ENCODE measurements around the gene PEX11A. TPM values are rescaled to one million over a fixed set of nuclear protein-coding genes. Genes with fewer than 3 reads are reported as not detected.
"Not testable (repeated sequence)": the region's sequence is repeated elsewhere in the genome, so short reads cannot be mapped to it uniquely, and the experiment has no call there.

The PEX11A gene
- total RNA-seq, 2 experiments from 2014 or later: 1.7 to 2.8 TPM

- POLR2A ChIA-PET: no interaction called here
- Mint-ChIP-seq H3K36me3 (ENCODE audit: low read depth) (no peaks in the 10 kb centered on the region), H3K27me3 (peaks cover 24% of the 10 kb centered on the region), H3K4me1 (peaks cover 11% of the 10 kb centered on the region), H3K9me3 (no peaks in the 10 kb centered on the region), H3K4me3 (no peak overlapping the region), H3K27ac (no peak overlapping the region)
- no peak for DNase-seq
- CTCF ChIA-PET: no interaction called here
These were observed 4.6 kb upstream of the PEX11A start for GRCh38 chr15:89695198-89695597.

GRCh38 chr15:89693696-89694095 is 3.1 kb upstream of the PEX11A start:
- Mint-ChIP-seq H3K9me3 (no peaks in the 10 kb centered on the region), H3K27me3 (peaks cover 17% of the 10 kb centered on the region)

GRCh38 chr15:89693091-89693490 is 2.5 kb upstream of the PEX11A start:
- Mint-ChIP-seq H3K36me3 (ENCODE audit: low read depth) (no peaks in the 10 kb centered on the region), H3K4me1 (peaks cover 19% of the 10 kb centered on the region), H3K27ac (no peak overlapping the region), H3K4me3 (no peak overlapping the region), H3K27me3 (peaks cover 17% of the 10 kb centered on the region), H3K9me3 (no peaks in the 10 kb centered on the region)
- no peak for DNase-seq
- ChIA-PET CTCF (no interaction called here), POLR2A (no interaction called here)

More at GRCh38 chr15:89693696-89694095, 3.1 kb upstream of the PEX11A start:
- H3K4me3 Mint-ChIP-seq: no peak overlapping the region
- no peak overlapping the region for H3K27ac Mint-ChIP-seq
- ChIA-PET POLR2A (no interaction called here), CTCF (no interaction called here)
- H3K4me1 Mint-ChIP-seq: peaks cover 19% of the 10 kb centered on the region
- no peaks in the 10 kb centered on the region for H3K36me3 Mint-ChIP-seq (ENCODE audit: low read depth)
- DNase-seq: no peak

GRCh38 chr15:89689930-89690275 is 651 bp downstream of the PEX11A start:
- H3K27ac Mint-ChIP-seq: peak overlapping the region; percentile 84
- CTCF ChIA-PET: interaction anchor here (0.6 kb wide), 1 partner anchor 463 kb away, joined by 3 read pairs; no protein-coding TSS in a partner anchor
- POLR2A ChIA-PET: not testable (repeated sequence)

GRCh38 chr15:89686522-89686921 is 4.0 kb downstream of the PEX11A start:
- no peak overlapping the region for H3K27ac Mint-ChIP-seq
- no peaks in the 10 kb centered on the region for H3K36me3 Mint-ChIP-seq (ENCODE audit: low read depth)
- ChIA-PET POLR2A (no interaction called here), CTCF (no interaction called here)
- H3K4me3 Mint-ChIP-seq: no peak overlapping the region
- no peaks in the 10 kb centered on the region for H3K27me3 Mint-ChIP-seq
- H3K4me1 Mint-ChIP-seq: peaks cover 22% of the 10 kb centered on the region
- no peaks in the 10 kb centered on the region for H3K9me3 Mint-ChIP-seq
- DNase-seq: no peak

More at GRCh38 chr15:89689930-89690275, 651 bp downstream of the PEX11A start:
- Mint-ChIP-seq H3K4me3 (peak overlapping the region; percentile 80), H3K4me1 (peaks cover 22% of the 10 kb centered on the region)
- H3K27me3 Mint-ChIP-seq; H3K36me3 Mint-ChIP-seq (ENCODE audit: low read depth); H3K9me3 Mint-ChIP-seq; DNase-seq: not testable (repeated sequence)

- no peak for DNase-seq
- POLR2A ChIA-PET: no interaction called here
- no peaks in the 10 kb centered on the region for H3K9me3 Mint-ChIP-seq
- H3K27me3 Mint-ChIP-seq: no peaks in the 10 kb centered on the region
- H3K4me1 Mint-ChIP-seq: peaks cover 18% of the 10 kb centered on the region
- no peak overlapping the region for H3K4me3 Mint-ChIP-seq
- no peaks in the 10 kb centered on the region for H3K36me3 Mint-ChIP-seq (ENCODE audit: low read depth)
- CTCF ChIA-PET: no interaction called here
- no peak overlapping the region for H3K27ac Mint-ChIP-seq
These were observed 4.6 kb downstream of the PEX11A start for GRCh38 chr15:89685995-89686394.

GRCh38 chr15:89681146-89681545 is 9.4 kb downstream of the PEX11A start:
- POLR2A ChIA-PET: no interaction called here

GRCh38 chr15:89680282-89680873 is 10.2 kb downstream of the PEX11A start:
- ChIA-PET POLR2A (no interaction called here), CTCF (interaction anchor here (1.3 kb wide), 1 partner anchor 19 kb away, joined by 3 read pairs; no protein-coding TSS in a partner anchor)
- no peaks in the 10 kb centered on the region for H3K4me1 Mint-ChIP-seq
- no peak for DNase-seq
- no peaks in the 10 kb centered on the region for H3K9me3 Mint-ChIP-seq
- no peak overlapping the region for H3K27ac Mint-ChIP-seq
- H3K4me3 Mint-ChIP-seq: no peak overlapping the region
- no peaks in the 10 kb centered on the region for H3K36me3 Mint-ChIP-seq (ENCODE audit: low read depth)
- peaks cover 2% of the 10 kb centered on the region for H3K27me3 Mint-ChIP-seq

More at GRCh38 chr15:89681146-89681545, 9.4 kb downstream of the PEX11A start:
- CTCF ChIA-PET: interaction anchor here (1.3 kb wide), 1 partner anchor 20 kb away, joined by 3 read pairs; no protein-coding TSS in a partner anchor
- no peaks in the 10 kb centered on the region for H3K36me3 Mint-ChIP-seq (ENCODE audit: low read depth)
- H3K9me3 Mint-ChIP-seq: no peaks in the 10 kb centered on the region
- no peaks in the 10 kb centered on the region for H3K4me1 Mint-ChIP-seq
- H3K4me3 Mint-ChIP-seq: no peak overlapping the region
- DNase-seq: no peak
- H3K27ac Mint-ChIP-seq: no peak overlapping the region
- H3K27me3 Mint-ChIP-seq: peaks cover 2% of the 10 kb centered on the region

- Mint-ChIP-seq H3K36me3 (ENCODE audit: low read depth) (no peaks in the 10 kb centered on the region), H3K27ac (no peak within 1 kb of the TSS), H3K27me3 (peaks cover 2% of the 10 kb centered on the region), H3K4me1 (no peaks in the 10 kb centered on the region), H3K9me3 (no peaks in the 10 kb centered on the region), H3K4me3 (no peak within 1 kb of the TSS)
- ChIA-PET CTCF (no interaction called here), POLR2A (no interaction called here)
- DNase-seq: no peak
These were observed 11.3 kb downstream of the PEX11A start, which contains the start of gene PLIN1 for GRCh38 chr15:89679212-89679611. PLIN1 (minus strand) TSS chr15:89679367; CDS start chr15:89677489, 1,878 bp downstream.

GRCh38 chr15:89677381-89677780 is 13.2 kb downstream of the PEX11A start:
- POLR2A ChIA-PET: no interaction called here

GRCh38 chr15:89675606-89676005 is 14.9 kb downstream of the PEX11A start:
- Mint-ChIP-seq H3K36me3 (ENCODE audit: low read depth) (no peaks in the 10 kb centered on the region), H3K9me3 (no peaks in the 10 kb centered on the region), H3K27ac (no peak overlapping the region), H3K4me3 (no peak overlapping the region), H3K4me1 (no peaks in the 10 kb centered on the region), H3K27me3 (peaks cover 2% of the 10 kb centered on the region)
- DNase-seq: no peak
- CTCF ChIA-PET: interaction anchor here (0.6 kb wide), 1 partner anchor 621 kb away, joined by 3 read pairs; no protein-coding TSS in a partner anchor
- POLR2A ChIA-PET: no interaction called here

More at GRCh38 chr15:89677381-89677780, 13.2 kb downstream of the PEX11A start:
- Mint-ChIP-seq H3K9me3 (no peaks in the 10 kb centered on the region), H3K4me3 (no peak overlapping the region), H3K36me3 (ENCODE audit: low read depth) (no peaks in the 10 kb centered on the region), H3K27me3 (peaks cover 2% of the 10 kb centered on the region), H3K4me1 (no peaks in the 10 kb centered on the region), H3K27ac (no peak overlapping the region)
- DNase-seq: no peak
- CTCF ChIA-PET: interaction anchor here (0.7 kb wide), 1 partner anchor 527 kb away, joined by 3 read pairs; no protein-coding TSS in a partner anchor

GRCh38 chr15:89674526-89674925 is 16.0 kb downstream of the PEX11A start:
- no peak for DNase-seq
- ChIA-PET CTCF (interaction anchor here (0.5 kb wide), 1 partner anchor 243 kb away, joined by 3 read pairs; no protein-coding TSS in a partner anchor), POLR2A (no interaction called here)
- no peaks in the 10 kb centered on the region for H3K9me3 Mint-ChIP-seq
- H3K4me1 Mint-ChIP-seq: no peaks in the 10 kb centered on the region
- no peaks in the 10 kb centered on the region for H3K27me3 Mint-ChIP-seq
- no peak overlapping the region for H3K4me3 Mint-ChIP-seq
- H3K27ac Mint-ChIP-seq: no peak overlapping the region
- no peaks in the 10 kb centered on the region for H3K36me3 Mint-ChIP-seq (ENCODE audit: low read depth)

GRCh38 chr15:89673165-89673512 is 17.4 kb downstream of the PEX11A start:
- ChIA-PET CTCF (interaction anchor here (1.0 to 1.2 kb wide), 2 partner anchors 12 to 202 kb away, joined by 3 to 4 read pairs; no protein-coding TSS in a partner anchor), POLR2A (no interaction called here)
- H3K4me1 Mint-ChIP-seq: no peaks in the 10 kb centered on the region
- DNase-seq: peak; percentile 37
- no peaks in the 10 kb centered on the region for H3K9me3 Mint-ChIP-seq
- H3K36me3 Mint-ChIP-seq (ENCODE audit: low read depth): no peaks in the 10 kb centered on the region
- no peak overlapping the region for H3K27ac Mint-ChIP-seq
- no peak overlapping the region for H3K4me3 Mint-ChIP-seq
- H3K27me3 Mint-ChIP-seq: no peaks in the 10 kb centered on the region
